SK-N-MC (cell line): ENCODE measurements around the gene IGIP.

Experiments used
- DNase-seq: peaks from one replicate; pipeline ENCODE4 v3.0.0-alpha.2; 2011; ENCODE audit warnings: low read depth, low spot score
- H3K27ac ChIP-seq: fragments of 200-600 bp; sonication (generic); 2 replicates; pipeline ENCODE4 v1.5.1; 2016; ENCODE audit warnings: mixed run types
- H3K36me3 ChIP-seq: fragments of 200-600 bp; sonication (generic); 2 replicates; pipeline ENCODE4 v1.6.1; 2017; ENCODE audit warnings: antibody characterized with exemption, low read length, mixed read lengths; ENCODE audit not compliant: insufficient read depth
- H3K4me3 ChIP-seq: fragments of 200-600 bp; sonication (generic); 2 replicates; pipeline ENCODE4 v1.5.1; 2016
- H3K9ac ChIP-seq: fragments of 200-600 bp; sonication (generic); 2 replicates; pipeline ENCODE4 v1.8.0; 2017; ENCODE audit warnings: mixed run types, mixed read lengths; ENCODE audit not compliant: insufficient read length
- H3K9me3 ChIP-seq: fragments of 200-600 bp; sonication (generic); 2 replicates; pipeline ENCODE4 v1.6.1; 2017; ENCODE audit warnings: low read depth, mild to moderate bottlenecking, antibody characterized with exemption, low read length, moderate library complexity, mixed read lengths
- EZH2 ChIP-seq: fragments of 200-600 bp; sonication (generic); IDR thresholded peaks from one replicate; pipeline ENCODE4 v1.6.1; 2017; ENCODE audit warnings: antibody characterized with exemption
- FOXP2 ChIP-seq: optimal IDR thresholded peaks from 2 replicates; pipeline ENCODE3; 2011; ENCODE audit warnings: mild to moderate bottlenecking, moderate library complexity; ENCODE audit not compliant: insufficient read depth; ENCODE audit errors: extremely low read length, control extremely low read depth
- POLR2AphosphoS5 ChIP-seq: IDR thresholded peaks from 2 replicates; pipeline ENCODE4 v1.6.1; 2012; ENCODE audit warnings: mild to moderate bottlenecking, low read depth, low read length, borderline replicate concordance

The IGIP gene

GRCh38 chr5:140109018-140109758 lies 16.5 kb upstream of the IGIP start:
- H3K36me3 ChIP-seq: no peaks in the 10 kb centered on the region
- H3K9me3 ChIP-seq: no peaks in the 10 kb centered on the region
- H3K4me3 ChIP-seq: peak overlapping the region; percentile 87
- no peak for DNase-seq
- TF ChIP-seq FOXP2 (no peak), EZH2 (no peak), POLR2AphosphoS5 (no peak)
- H3K9ac ChIP-seq: peak overlapping the region; percentile 85
- H3K27ac ChIP-seq: peak overlapping the region; percentile 43; the same call in 1 of the 2 replicates

- TF ChIP-seq POLR2AphosphoS5: no peak
- TF ChIP-seq FOXP2: no peak
- TF ChIP-seq EZH2: no peak
- H3K36me3 ChIP-seq: no peaks in the 10 kb centered on the region
- H3K27ac ChIP-seq: peak overlapping the region; percentile 86
- H3K9ac ChIP-seq: peak overlapping the region; percentile 85
- peak overlapping the region; percentile 87 for H3K4me3 ChIP-seq
- DNase-seq: no peak
- H3K9me3 ChIP-seq: no peaks in the 10 kb centered on the region
These were observed 15.7 kb upstream of the IGIP start for GRCh38 chr5:140109759-140110645.

DNA sequence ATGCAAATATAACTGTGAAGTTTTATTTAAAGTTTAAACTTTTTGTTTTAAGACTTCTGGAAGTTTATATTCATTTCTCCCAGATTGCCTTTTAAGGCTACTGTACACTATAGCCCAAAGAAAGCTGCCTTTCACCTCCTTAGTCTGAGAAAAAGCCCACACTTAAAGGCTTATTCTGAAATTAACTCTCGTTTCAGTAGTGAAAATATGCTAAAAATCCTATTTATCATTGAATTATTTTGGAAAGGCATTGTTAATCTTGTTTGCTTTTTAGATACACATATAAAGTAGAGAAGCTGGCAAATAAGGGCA lies 15.1 kb upstream of the IGIP start:
- Histone ChIP-seq H3K4me3 (peak overlapping the region; percentile 87), H3K9me3 (no peaks in the 10 kb centered on the region), H3K36me3 (no peaks in the 10 kb centered on the region), H3K9ac (peak overlapping the region; percentile 85), H3K27ac (peak overlapping the region; percentile 86)
- no peak for TF ChIP-seq EZH2
- no peak for TF ChIP-seq POLR2AphosphoS5
- no peak for TF ChIP-seq FOXP2
- DNase-seq: no peak

DNA sequence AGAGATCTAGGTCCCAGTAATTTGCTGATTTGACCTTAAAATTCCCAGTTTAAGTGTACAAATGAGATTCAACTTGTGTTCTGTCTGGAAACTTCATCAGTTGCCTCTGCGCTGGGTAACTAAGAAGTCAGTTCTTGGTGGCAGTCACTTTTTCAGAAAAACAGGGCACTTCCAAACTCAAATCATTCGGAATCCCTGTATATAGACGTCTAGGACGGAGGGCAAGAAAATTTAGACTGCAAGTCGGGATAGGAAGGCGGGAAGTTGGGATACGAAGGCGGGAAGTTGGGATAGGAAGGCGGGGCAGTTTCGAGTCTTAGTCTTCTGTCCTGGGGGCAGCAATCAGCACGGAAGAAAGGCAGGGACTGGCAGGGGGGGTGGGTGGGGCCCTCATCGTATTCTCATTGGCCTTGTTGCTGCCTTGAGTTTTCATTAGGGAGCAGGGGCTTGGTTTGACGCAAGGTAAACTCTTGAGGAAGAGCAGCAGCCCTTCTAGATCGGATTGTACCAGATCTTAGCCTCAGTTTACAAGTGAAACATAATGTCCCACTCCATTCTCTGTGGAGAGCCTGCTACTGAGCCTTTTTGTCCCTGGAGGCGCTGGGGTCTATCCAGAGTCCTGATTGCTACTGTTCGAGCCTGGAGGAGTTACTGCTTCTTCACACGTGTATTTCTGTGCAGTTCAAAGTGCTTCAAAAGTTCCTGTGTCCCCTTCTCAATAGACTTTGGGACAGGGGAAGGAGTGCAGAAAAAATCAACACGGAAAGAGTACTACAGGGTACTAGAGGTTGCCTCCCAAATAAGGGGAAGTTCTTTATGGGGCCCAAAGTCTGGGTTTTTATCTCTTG lies 14.5 kb upstream of the IGIP start:
- Histone ChIP-seq H3K9ac (peak overlapping the region; percentile 64), H3K9me3 (no peaks in the 10 kb centered on the region), H3K4me3 (peak overlapping the region; percentile 87), H3K36me3 (no peaks in the 10 kb centered on the region), H3K27ac (peak overlapping the region; percentile 86)
- no peak for DNase-seq
- TF ChIP-seq FOXP2 (no peak), POLR2AphosphoS5 (peak; percentile 43; the same call in 1 of the 2 replicates)

DNA sequence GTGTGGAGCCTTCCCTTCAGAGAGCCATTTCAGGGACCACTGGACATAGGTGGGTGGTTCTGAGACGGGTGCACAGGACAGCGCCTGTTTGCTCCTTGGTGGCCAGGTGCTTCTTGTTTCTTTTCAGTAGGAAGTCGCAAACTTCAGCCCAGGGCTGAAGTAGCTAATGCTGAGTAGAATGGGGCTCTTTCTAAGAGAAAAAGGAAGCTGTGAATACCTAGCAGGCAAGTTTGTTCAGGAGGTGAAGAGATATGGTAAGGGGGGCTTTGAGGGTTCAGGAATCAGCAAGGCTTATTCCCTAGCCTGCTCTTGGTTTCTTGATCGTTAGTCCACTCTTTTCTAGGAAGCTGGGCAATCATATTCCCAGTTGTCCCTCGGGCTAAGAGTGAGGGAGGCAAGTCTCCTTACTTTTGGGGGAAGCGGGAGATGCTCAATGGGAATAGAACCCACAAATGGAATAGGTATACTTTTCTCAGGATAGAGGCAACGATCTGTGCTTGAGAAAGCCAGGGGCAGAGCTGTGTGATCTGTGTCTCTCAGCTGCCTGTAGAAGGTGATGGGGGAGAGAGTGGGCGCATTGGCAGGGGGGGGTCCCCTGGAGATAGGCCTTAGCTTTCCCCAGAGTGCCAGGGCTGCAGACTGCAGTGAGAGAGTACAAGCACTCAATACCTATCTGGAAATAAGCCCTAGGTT lies 13.7 kb upstream of the IGIP start:
- Histone ChIP-seq H3K9ac (no peak overlapping the region), H3K36me3 (no peaks in the 10 kb centered on the region), H3K27ac (peak overlapping the region; percentile 43; the same call in 1 of the 2 replicates), H3K9me3 (no peaks in the 10 kb centered on the region), H3K4me3 (peak overlapping the region; percentile 87)
- DNase-seq: no peak
- no peak for TF ChIP-seq FOXP2
- no peak for TF ChIP-seq EZH2

GRCh38 chr5:140112685-140113179 lies 13.0 kb upstream of the IGIP start:
- Histone ChIP-seq H3K9me3 (no peaks in the 10 kb centered on the region), H3K27ac (peak overlapping the region; percentile 43; the same call in 1 of the 2 replicates), H3K36me3 (no peaks in the 10 kb centered on the region), H3K4me3 (peak overlapping the region; percentile 87), H3K9ac (no peak overlapping the region)
- DNase-seq: no peak
- TF ChIP-seq EZH2: no peak
- TF ChIP-seq FOXP2: no peak
- no peak for TF ChIP-seq POLR2AphosphoS5

DNA sequence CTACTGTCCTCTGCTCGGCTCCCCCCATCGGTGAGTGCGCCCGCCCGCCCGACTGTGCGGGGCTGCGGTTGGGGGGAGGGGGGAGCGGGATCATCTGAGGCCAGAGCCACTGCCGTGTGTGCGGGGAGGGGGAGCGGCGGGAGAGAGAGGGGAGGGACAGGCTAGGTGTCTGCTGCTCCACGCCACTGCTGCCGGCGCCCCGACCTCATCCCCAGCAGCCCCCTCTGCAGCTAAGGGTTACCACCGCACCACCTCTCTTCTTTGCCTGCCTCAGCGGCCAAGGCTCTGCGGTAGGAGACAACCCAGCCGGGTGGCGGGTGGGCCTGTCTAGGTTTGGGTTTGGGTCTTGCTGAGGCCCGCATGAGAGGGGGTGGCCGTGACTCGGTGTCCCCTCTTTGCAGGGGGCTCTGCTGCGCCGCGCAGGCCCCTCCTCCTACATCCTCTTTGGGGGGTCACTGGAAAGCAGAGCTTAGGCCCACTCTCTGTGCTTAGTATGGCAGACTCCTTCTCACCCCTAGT lies 12.5 kb upstream of the IGIP start:
- Histone ChIP-seq H3K4me3 (peak overlapping the region; percentile 87), H3K9ac (peak overlapping the region; percentile 81), H3K9me3 (no peaks in the 10 kb centered on the region), H3K27ac (peak overlapping the region; percentile 58; the same call in 1 of the 2 replicates), H3K36me3 (no peaks in the 10 kb centered on the region)
- TF ChIP-seq FOXP2 (no peak), EZH2 (no peak)
- no peak for DNase-seq
